SU-DHL-6 (cell line): ENCODE results near the gene ZNF574.

ENCODE experiments used
- H2AFZ ChIP-seq: fragments of 200-600 bp; sonication (generic); 2 replicates; pipeline ENCODE4 v1.6.1; 2014; ENCODE audit warnings: low read depth, mild to moderate bottlenecking, moderate library complexity, mixed read lengths, antibody characterized with exemption, low read length; ENCODE audit not compliant: severe bottlenecking
- H3F3A ChIP-seq: fragments of 200-600 bp; shearing (Covaris generic); 2 replicates; pipeline ENCODE4 v1.6.0; 2016; ENCODE audit warnings: antibody characterized with exemption, mild to moderate bottlenecking; ENCODE audit not compliant: insufficient read depth
- H3K27ac ChIP-seq: fragments of 200-600 bp; sonication (generic); 2 replicates; pipeline ENCODE4 v1.5.1; 2016; ENCODE audit warnings: low read depth, mild to moderate bottlenecking, low read length, moderate library complexity, mixed read lengths
- H3K27me3 ChIP-seq: fragments of 200-600 bp; sonication (generic), shearing (Covaris generic); 2 replicates; pipeline ENCODE4 v1.6.0; 2014; ENCODE audit warnings: mild to moderate bottlenecking, low read length
- H3K36me3 ChIP-seq: fragments of 200-600 bp; sonication (generic); 2 replicates; pipeline ENCODE4 v1.6.1; 2014; ENCODE audit warnings: mild to moderate bottlenecking, low read length, mixed read lengths
- H3K4me2 ChIP-seq: fragments of 300-600, 200-600 bp; shearing (Covaris generic), sonication (generic); 2 replicates; pipeline ENCODE4 v1.6.0; 2014; ENCODE audit warnings: low read length, low read depth, mild to moderate bottlenecking; ENCODE audit not compliant: poor library complexity, severe bottlenecking
- H3K4me3 ChIP-seq: fragments of 200-600 bp; sonication (generic); 2 replicates; pipeline ENCODE4 v1.5.1; 2014; ENCODE audit warnings: antibody characterized with exemption, low read length, mild to moderate bottlenecking, mixed read lengths; ENCODE audit not compliant: insufficient read depth, poor library complexity, severe bottlenecking
- H3K79me2 ChIP-seq: fragments of 200-600 bp; sonication (generic); 2 replicates; pipeline ENCODE4 v1.6.1; 2014; ENCODE audit warnings: mild to moderate bottlenecking, low read length, moderate library complexity; ENCODE audit not compliant: insufficient read depth
- H3K9ac ChIP-seq: fragments of 200-600 bp; sonication (generic); 2 replicates; pipeline ENCODE4 v1.7.0; 2014; ENCODE audit warnings: mild to moderate bottlenecking, low read length
- H3K9me2 ChIP-seq: fragments of 200-600 bp; sonication (generic); replicated peaks from 2 replicates; pipeline ENCODE4 v1.6.1; 2014; ENCODE audit warnings: low read length; ENCODE audit not compliant: insufficient read depth
- H3K9me3 ChIP-seq: fragments of 200-600 bp; sonication (generic); 2 replicates; pipeline ENCODE4 v1.6.1; 2014; ENCODE audit warnings: low read length, mixed read lengths; ENCODE audit not compliant: insufficient read depth
- H4K20me1 ChIP-seq: fragments of 200-600 bp; sonication (generic); 2 replicates; pipeline ENCODE4 v1.6.1; 2014; ENCODE audit warnings: low read depth, mild to moderate bottlenecking, antibody characterized with exemption, low read length, moderate library complexity, mixed read lengths
- EZH2phosphoT487 ChIP-seq: fragments of 200-600 bp; sonication (generic), shearing (Covaris generic); conservative IDR thresholded peaks from 2 replicates; pipeline ENCODE4 v1.6.1; 2018; ENCODE audit warnings: mild to moderate bottlenecking, antibody characterized with exemption, low read length, moderate library complexity, mixed read lengths
- TF ChIP-seq, protein P1 (sequence below): fragments of 200-600 bp; sonication (generic); IDR thresholded peaks from one replicate; pipeline ENCODE4 v1.5.1; 2017; ENCODE audit warnings: antibody characterized with exemption, mild to moderate bottlenecking, low read length, moderate library complexity; ENCODE audit not compliant: insufficient read depth, poor library complexity, severe bottlenecking

The ZNF574 gene

DNA sequence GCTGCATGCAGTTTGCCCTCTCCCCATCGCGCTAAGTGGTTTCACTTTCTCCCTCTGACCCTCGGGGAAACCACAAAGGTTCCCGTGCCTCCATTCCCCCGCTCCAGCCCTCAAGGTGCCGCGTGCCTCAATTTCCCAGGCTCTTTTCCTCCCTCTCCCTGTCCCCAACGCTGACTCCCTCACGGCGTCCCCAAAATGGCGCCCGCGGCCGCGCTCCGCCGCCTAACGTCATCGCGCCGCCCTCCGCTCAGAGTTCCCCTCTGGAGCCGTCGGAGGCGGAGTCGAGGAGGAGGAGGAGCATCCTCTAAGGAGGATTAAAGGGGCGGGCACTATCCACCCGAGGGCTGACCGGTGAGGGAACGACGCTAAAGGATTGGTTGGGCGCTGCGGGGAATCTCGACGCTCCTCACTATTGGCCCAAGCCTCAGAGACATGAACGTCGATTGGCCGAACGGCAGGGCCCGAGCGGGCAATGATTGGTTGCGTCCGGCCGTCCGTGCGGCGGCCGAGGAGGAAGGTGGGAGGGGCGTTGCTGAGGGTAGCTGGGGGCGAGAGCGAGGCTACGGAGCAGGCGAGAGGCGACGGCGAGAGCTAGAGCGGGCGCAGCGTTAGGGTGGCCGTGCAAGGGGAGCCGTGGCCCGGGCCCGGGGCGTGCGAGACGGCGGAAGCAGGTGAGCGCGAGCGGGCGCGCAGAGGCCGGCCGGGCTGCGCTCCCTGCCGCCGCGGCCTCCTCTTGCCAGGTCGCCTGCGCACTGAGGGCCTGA is at the start of gene ZNF574:
Gene ZNF574, plus strand, starts transcription at position 551 of the 764 bp plus-strand sequence. CDS start 2,441 bp downstream, outside the sequence.
- H2AFZ ChIP-seq = peak within 1 kb of the TSS; percentile 43

DNA sequence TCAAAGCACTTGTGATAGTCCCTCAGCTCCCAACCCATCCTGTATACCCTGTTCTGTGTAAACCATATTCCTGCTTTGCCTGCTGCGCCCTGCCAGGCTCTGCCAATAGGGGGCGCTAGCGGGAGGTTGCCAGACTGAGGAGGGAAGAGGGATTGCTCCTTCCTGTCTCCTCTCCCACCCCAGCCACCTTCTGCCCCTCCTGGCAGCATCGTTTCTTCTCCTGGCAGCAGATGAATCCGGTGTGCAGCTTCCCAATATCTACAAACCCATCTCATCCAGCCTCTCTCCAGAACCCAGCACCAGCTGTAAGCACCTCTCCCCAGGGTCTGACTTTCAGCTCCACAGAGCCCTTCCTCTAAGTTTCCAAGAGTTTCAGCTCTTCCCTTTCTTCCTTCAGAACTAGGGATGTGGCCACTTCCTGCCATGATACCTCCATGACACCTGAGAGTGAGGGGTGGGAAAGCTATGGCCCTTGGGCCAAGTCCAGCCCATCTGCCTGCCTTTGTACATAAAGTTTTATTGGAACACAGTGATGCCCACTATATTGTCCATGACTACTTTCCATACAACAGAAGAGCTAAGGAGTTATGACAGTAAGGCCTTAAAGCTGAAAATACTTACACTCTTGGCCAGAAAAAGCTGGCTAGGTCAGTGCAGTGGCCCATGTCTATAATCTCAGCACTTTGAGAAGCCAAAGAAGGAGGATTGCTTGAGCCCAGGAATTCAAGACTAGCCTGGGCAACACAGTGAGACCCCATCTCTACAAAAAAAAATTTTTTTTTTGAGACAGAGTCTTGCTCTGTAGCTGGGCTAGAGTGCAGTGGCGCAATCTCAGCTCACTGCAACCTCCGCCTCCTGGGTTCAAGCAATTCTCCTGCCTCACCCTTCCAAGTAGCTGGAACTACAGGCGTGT is 47.4 kb upstream of the ZNF574 start:
- TF ChIP-seq EZH2phosphoT487 = no peak
- TF ChIP-seq, protein P1, sequence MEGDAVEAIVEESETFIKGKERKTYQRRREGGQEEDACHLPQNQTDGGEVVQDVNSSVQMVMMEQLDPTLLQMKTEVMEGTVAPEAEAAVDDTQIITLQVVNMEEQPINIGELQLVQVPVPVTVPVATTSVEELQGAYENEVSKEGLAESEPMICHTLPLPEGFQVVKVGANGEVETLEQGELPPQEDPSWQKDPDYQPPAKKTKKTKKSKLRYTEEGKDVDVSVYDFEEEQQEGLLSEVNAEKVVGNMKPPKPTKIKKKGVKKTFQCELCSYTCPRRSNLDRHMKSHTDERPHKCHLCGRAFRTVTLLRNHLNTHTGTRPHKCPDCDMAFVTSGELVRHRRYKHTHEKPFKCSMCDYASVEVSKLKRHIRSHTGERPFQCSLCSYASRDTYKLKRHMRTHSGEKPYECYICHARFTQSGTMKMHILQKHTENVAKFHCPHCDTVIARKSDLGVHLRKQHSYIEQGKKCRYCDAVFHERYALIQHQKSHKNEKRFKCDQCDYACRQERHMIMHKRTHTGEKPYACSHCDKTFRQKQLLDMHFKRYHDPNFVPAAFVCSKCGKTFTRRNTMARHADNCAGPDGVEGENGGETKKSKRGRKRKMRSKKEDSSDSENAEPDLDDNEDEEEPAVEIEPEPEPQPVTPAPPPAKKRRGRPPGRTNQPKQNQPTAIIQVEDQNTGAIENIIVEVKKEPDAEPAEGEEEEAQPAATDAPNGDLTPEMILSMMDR = peak; percentile 76
- H3K9me3 ChIP-seq = no peaks in the 10 kb centered on the region
- no peaks in the 10 kb centered on the region for H4K20me1 ChIP-seq
- no peaks in the 10 kb centered on the region for H3K79me2 ChIP-seq
- no peaks in the 10 kb centered on the region for H3K9me2 ChIP-seq
- no peak overlapping the region for H2AFZ ChIP-seq
- no peaks in the 10 kb centered on the region for H3K36me3 ChIP-seq
- H3K4me3 ChIP-seq = no peak overlapping the region
- no peak overlapping the region for H3K9ac ChIP-seq
- no peak overlapping the region for H3K27ac ChIP-seq
- H3K4me2 ChIP-seq = no peak overlapping the region
- no peaks in the 10 kb centered on the region for H3K27me3 ChIP-seq
- H3F3A ChIP-seq = no peaks in the 10 kb centered on the region

More for the DNA sequence above, at the start of gene ZNF574:
- Histone ChIP-seq H3F3A (no peaks in the 10 kb centered on the region), H3K9me3 (no peaks in the 10 kb centered on the region), H3K79me2 (peaks cover 26% of the 10 kb centered on the region), H3K9ac (peak within 1 kb of the TSS; percentile 80), H3K27ac (peak within 1 kb of the TSS; percentile 68), H3K4me3 (peak within 1 kb of the TSS; percentile 92), H4K20me1 (peaks cover 10% of the 10 kb centered on the region), H3K27me3 (no peaks in the 10 kb centered on the region), H3K36me3 (no peaks in the 10 kb centered on the region), H3K9me2 (no peaks in the 10 kb centered on the region), H3K4me2 (peak within 1 kb of the TSS; percentile 92)
- TF ChIP-seq, protein P1 = no peak
- no peak for TF ChIP-seq EZH2phosphoT487

- H3K9me2 ChIP-seq = no peaks in the 10 kb centered on the region
- H4K20me1 ChIP-seq = no peaks in the 10 kb centered on the region
- H3K9ac ChIP-seq = no peak overlapping the region
- H3K4me2 ChIP-seq = no peak overlapping the region
- H3K27me3 ChIP-seq = no peaks in the 10 kb centered on the region
- no peak for TF ChIP-seq EZH2phosphoT487
- TF ChIP-seq, protein P1 = no peak
- H3K4me3 ChIP-seq = no peak overlapping the region
- no peaks in the 10 kb centered on the region for H3K79me2 ChIP-seq
- H3K27ac ChIP-seq = no peak overlapping the region
- H3K36me3 ChIP-seq = no peaks in the 10 kb centered on the region
- no peaks in the 10 kb centered on the region for H3K9me3 ChIP-seq
- H3F3A ChIP-seq = no peaks in the 10 kb centered on the region
- no peak overlapping the region for H2AFZ ChIP-seq
Measured at GRCh38 chr19:42030645-42031440, 45.1 kb upstream of the ZNF574 start.
